H1 (cell line): Measurements from ENCODE around the gene GNAT1. TPM values are rescaled to one million over a fixed set of nuclear protein-coding genes. Genes with fewer than 3 reads are reported as not detected.

Experiments
- CTCF ChIA-PET: fragments of 300-600 bp; sonication (Branson Sonifier 250); formaldehyde crosslinking; loops from one replicate; lab custom pipeline; 2021; ENCODE audit not compliant: partially characterized antibody; lab: Charles Lee
- POLR2A ChIA-PET: fragments of 300-600 bp; sonication (Branson Sonifier 250); formaldehyde crosslinking; loops from one replicate; lab custom pipeline; 2021; ENCODE audit warnings: inconsistent platforms; ENCODE audit not compliant: partially characterized antibody; lab: Charles Lee
- DNase-seq, 2 experiments: peaks; one replicate each; pipeline versions ENCODE4 v3.0.0 to v3.0.0-alpha.2; 2010 to 2022; ENCODE audit warnings: low spot score in 2 of 2, low read depth in 1 of 2, mixed read lengths in 1 of 2
- FAIRE-seq: peaks from 2 replicates; lab custom pipeline; 2011; peaks lifted over from hg19 to GRCh38; lab: Jason Lieb, UNC
- H2AFZ ChIP-seq: 2 replicates; pipeline ENCODE4 v1.8.1; 2012; ENCODE audit warnings: low read length, inconsistent platforms
- H2AK5ac ChIP-seq: 2 replicates; pipeline ENCODE4 v1.6.1; 2013; ENCODE audit warnings: low read depth, low read length
- H2BK120ac ChIP-seq: replicated peaks from 2 replicates; pipeline ENCODE3; 2013; ENCODE audit warnings: low read depth, low read length, inconsistent platforms
- H2BK12ac ChIP-seq: 2 replicates; pipeline ENCODE4 v1.6.1; 2013; ENCODE audit warnings: low read depth, low read length
- H2BK15ac ChIP-seq: 2 replicates; pipeline ENCODE4 v1.6.1; 2013; ENCODE audit warnings: low read length
- H2BK20ac ChIP-seq: 2 replicates; pipeline ENCODE4 v1.6.1; 2013; ENCODE audit warnings: low read length
- H2BK5ac ChIP-seq: 2 replicates; pipeline ENCODE4 v1.6.1; 2013; ENCODE audit warnings: low read depth, low read length
- H3K14ac ChIP-seq: 2 replicates; pipeline ENCODE4 v1.6.1; 2013; ENCODE audit warnings: inconsistent platforms; ENCODE audit not compliant: insufficient read length
- H3K18ac ChIP-seq: 2 replicates; pipeline ENCODE4 v1.6.1; 2013; ENCODE audit warnings: low read length; ENCODE audit errors: extremely low read depth
- H3K23ac ChIP-seq: 2 replicates; pipeline ENCODE4 v1.6.1; 2013; ENCODE audit warnings: inconsistent platforms; ENCODE audit not compliant: insufficient read length
- H3K23me2 ChIP-seq: 2 replicates; pipeline ENCODE4 v1.6.1; 2013; ENCODE audit warnings: low read depth, low read length
- H3K27ac ChIP-seq: 2 replicates; pipeline ENCODE4 v1.6.1; 2011; ENCODE audit warnings: low read depth, low read length, inconsistent platforms
- H3K27me3 ChIP-seq, 4 experiments: replicated peaks in 1 of 4; 1 replicate in 1 of 4; 2 replicates in 3 of 4; pipeline versions ENCODE4 v1.6.1 to v1.8.1; 2011 to 2013; ENCODE audit warnings: low read length in 3 of 4, mild to moderate bottlenecking in 3 of 4, inconsistent platforms in 2 of 4, mixed read lengths in 2 of 4, moderate library complexity in 1 of 4; ENCODE audit not compliant: control insufficient read depth in 3 of 4, insufficient read depth in 3 of 4; ENCODE audit errors: extremely low read depth in 1 of 4
- H3K36me3 ChIP-seq, 4 experiments: 2 replicates each; pipeline versions ENCODE4 v1.6.1 to v1.8.1; 2011 to 2013; ENCODE audit warnings: mild to moderate bottlenecking in 4 of 4, low read length in 3 of 4, moderate library complexity in 2 of 4, control low read depth in 1 of 4, inconsistent platforms in 1 of 4; ENCODE audit not compliant: insufficient read depth in 4 of 4, control insufficient read depth in 2 of 4
- H3K4ac ChIP-seq: replicated peaks from 2 replicates; pipeline ENCODE3; 2013; ENCODE audit warnings: low read length, low read depth, mixed read lengths, inconsistent platforms; ENCODE audit not compliant: insufficient read length
- H3K4me1 ChIP-seq, 4 experiments: replicated peaks in 1 of 4; 1 replicate in 1 of 4; 2 replicates in 3 of 4; pipeline versions ENCODE4 v1.6.1 to v1.8.1; 2011 to 2013; ENCODE audit warnings: low read length in 3 of 4, inconsistent platforms in 2 of 4, mixed read lengths in 1 of 4; ENCODE audit not compliant: insufficient read depth in 4 of 4, control insufficient read depth in 3 of 4
- H3K4me2 ChIP-seq, 2 experiments: 2 replicates each; pipeline versions ENCODE4 v1.6.1 to v1.8.1; 2011 to 2013; ENCODE audit warnings: low read depth in 2 of 2, low read length in 2 of 2, control low read depth in 1 of 2, inconsistent platforms in 1 of 2, mild to moderate bottlenecking in 1 of 2; ENCODE audit not compliant: insufficient read depth in 1 of 2
- H3K4me3 ChIP-seq, 4 experiments: fragments of 200-600, 300-600 bp in 1 of 4; sonication (generic), shearing (Covaris generic), sonication (Bioruptor Twin) in 1 of 4; 2 replicates each; pipeline versions ENCODE4 v1.5.1 to v1.8.1; 2011 to 2016; ENCODE audit warnings: low read length in 4 of 4, low read depth in 3 of 4, control low read depth in 2 of 4, inconsistent platforms in 2 of 4, mild to moderate bottlenecking in 2 of 4, mixed read lengths in 1 of 4, moderate library complexity in 1 of 4; ENCODE audit not compliant: insufficient read depth in 2 of 4; ENCODE audit errors: extremely low read depth in 1 of 4
- H3K56ac ChIP-seq: replicated peaks from 2 replicates; pipeline ENCODE3; 2013; ENCODE audit warnings: low read depth, mild to moderate bottlenecking, mixed read lengths, low read length, inconsistent platforms; ENCODE audit not compliant: insufficient read length
- H3K79me1 ChIP-seq: 2 replicates; pipeline ENCODE4 v1.6.1; 2013; ENCODE audit warnings: low read depth, low read length, control low read depth
- H3K79me2 ChIP-seq, 2 experiments: 2 replicates each; pipeline versions ENCODE4 v1.6.1 to v1.8.1; 2012 to 2013; ENCODE audit warnings: low read length in 2 of 2, mild to moderate bottlenecking in 2 of 2, inconsistent platforms in 1 of 2; ENCODE audit not compliant: insufficient read depth in 2 of 2, control insufficient read depth in 1 of 2
- H3K9ac ChIP-seq, 4 experiments: replicated peaks in 1 of 4; 1 replicate in 1 of 4; 2 replicates in 3 of 4; pipeline versions ENCODE4 v1.6.1 to v1.8.1; 2011 to 2013; ENCODE audit warnings: low read depth in 3 of 4, low read length in 3 of 4, control low read depth in 2 of 4, mild to moderate bottlenecking in 2 of 4, moderate library complexity in 2 of 4, inconsistent platforms in 1 of 4; ENCODE audit errors: extremely low read depth in 1 of 4
- H3K9me3 ChIP-seq, 2 experiments: 2 replicates each; pipeline versions ENCODE4 v1.6.1 to v1.8.1; 2012 to 2013; ENCODE audit warnings: mild to moderate bottlenecking in 2 of 2, moderate library complexity in 2 of 2, control low read depth in 1 of 2, inconsistent platforms in 1 of 2, low read depth in 1 of 2, low read length in 1 of 2, mixed read lengths in 1 of 2; ENCODE audit not compliant: insufficient read depth in 2 of 2
- H4K20me1 ChIP-seq, 2 experiments: replicated peaks in 1 of 2; 2 replicates each; pipeline versions ENCODE3 to v1.8.1; 2011 to 2013; ENCODE audit warnings: inconsistent platforms in 2 of 2, low read length in 2 of 2, mild to moderate bottlenecking in 1 of 2; ENCODE audit not compliant: insufficient read depth in 2 of 2, control insufficient read depth in 1 of 2
- H4K5ac ChIP-seq: 2 replicates; pipeline ENCODE4 v1.6.1; 2013; ENCODE audit warnings: low read length, low read depth, mixed read lengths, inconsistent platforms; ENCODE audit not compliant: insufficient read length
- H4K8ac ChIP-seq: 2 replicates; pipeline ENCODE4 v1.8.0; 2013; ENCODE audit warnings: mild to moderate bottlenecking, moderate library complexity, low read length, inconsistent platforms; ENCODE audit not compliant: insufficient read depth; ENCODE audit errors: extremely low read depth
- H4K91ac ChIP-seq: replicated peaks from 2 replicates; pipeline ENCODE3; 2013; ENCODE audit warnings: low read length, mixed read lengths, inconsistent platforms; ENCODE audit not compliant: insufficient read length
- CTBP2 ChIP-seq: IDR thresholded peaks from 2 replicates; pipeline ENCODE4 v1.7.0; 2011; ENCODE audit warnings: borderline replicate concordance, mild to moderate bottlenecking, moderate library complexity, mixed read lengths, low read length; ENCODE audit not compliant: insufficient read depth, insufficient read length
- EGR1 ChIP-seq: IDR thresholded peaks from 2 replicates; pipeline ENCODE4 v1.6.1; 2011; ENCODE audit warnings: low read depth, low read length, borderline replicate concordance
- EP300 ChIP-seq, 2 experiments: IDR thresholded peaks; 1 replicate in 1 of 2; 2 replicates in 1 of 2; pipeline ENCODE4 v1.6.1; 2011 to 2012; ENCODE audit warnings: low read depth in 2 of 2, low read length in 2 of 2, mild to moderate bottlenecking in 2 of 2, borderline replicate concordance in 1 of 2, inconsistent platforms in 1 of 2, moderate library complexity in 1 of 2
- HDAC2 ChIP-seq, 2 experiments: fragments of 300-600 bp in 1 of 2; sonication (generic) in 1 of 2; IDR thresholded peaks; 2 replicates each; pipeline ENCODE4 v1.6.1; 2011 to 2012; ENCODE audit warnings: low read depth in 2 of 2, low read length in 2 of 2, mild to moderate bottlenecking in 2 of 2, moderate library complexity in 2 of 2, borderline replicate concordance in 1 of 2, inconsistent platforms in 1 of 2
- MAX ChIP-seq: IDR thresholded peaks from 2 replicates; pipeline ENCODE4 v1.6.1; 2012; ENCODE audit warnings: inconsistent platforms
- NRF1 ChIP-seq: IDR thresholded peaks from 2 replicates; pipeline ENCODE4 v1.6.1; 2011; ENCODE audit warnings: mild to moderate bottlenecking, low read depth, low read length, improper control_type of control experiment
- TAF1 ChIP-seq: IDR thresholded peaks from 2 replicates; pipeline ENCODE4 v1.6.1; 2011; ENCODE audit warnings: mild to moderate bottlenecking, low read depth, low read length
- TAF7 ChIP-seq: optimal IDR thresholded peaks from 2 replicates; pipeline ENCODE3; 2011; ENCODE audit warnings: low read depth, mild to moderate bottlenecking, inconsistent platforms, low read length, moderate library complexity, borderline replicate concordance
- TCF12 ChIP-seq: IDR thresholded peaks from 2 replicates; pipeline ENCODE4 v1.6.1; 2011; ENCODE audit warnings: low read depth, mild to moderate bottlenecking, low read length
- TEAD4 ChIP-seq: IDR thresholded peaks from 2 replicates; pipeline ENCODE4 v1.6.1; 2012; ENCODE audit warnings: low read depth, low read length, inconsistent platforms, mixed read lengths
- WGBS, 2 experiments: shearing (Covaris generic) in 1 of 2; methylation state at CpG; one replicate each; pipeline versions ENCODE4 v1.1.6 to v1.1.7; 2013 to 2015; ENCODE audit warnings: low lambda C conversion rate in 2 of 2, mixed read lengths in 2 of 2, inconsistent platforms in 1 of 2, low coverage in 1 of 2, missing lambda C conversion rate in 1 of 2; ENCODE audit not compliant: insufficient replicate concordance in 2 of 2, insufficient coverage in 1 of 2, insufficient read length in 1 of 2; ENCODE audit errors: extremely low coverage in 1 of 2, missing lambda C conversion rate in 1 of 2; 5-methylcytosine and 5-hydroxymethylcytosine counted together
- polyA plus RNA-seq, 7 experiments: library from polyadenylated mRNA; depleted of rRNA in 3 of 7; stranded (reverse) in 5 of 7; unstranded in 2 of 7; fragments of >200 nt in 5 of 7; fragments of 200-250 nt in 2 of 7; gene quantifications; 1 replicate in 5 of 7; 2 replicates in 1 of 7; 4 replicates in 1 of 7; pipeline versions ENCODE4 v1.2.1 to v1.2.3, GENCODE V29; 2011 to 2013; ENCODE audit warnings: missing spikeins in 2 of 7, mixed read lengths in 2 of 7
- total RNA-seq: library from RNA; stranded (reverse); fragmentation: NEBNext Ultra II Directional; extraction: Animal tissue kit (Norgen Biotek cat#: 25700); gene quantifications from 2 replicates; pipeline ENCODE4 v1.2.1, GENCODE V29; 2021

GNAT1 gene
- total and polyA plus RNA-seq, 2 of the 8 experiments (the other 6 are each of a cell fraction or from before 2014, with no cell fraction given) = 0.08 TPM; not detected in 1

- H2BK15ac ChIP-seq = no peak overlapping the region
- no peak overlapping the region for H3K4me3 ChIP-seq
- no peak overlapping the region for H2BK12ac ChIP-seq
- DNase-seq = no peak
- H4K91ac ChIP-seq = no peak overlapping the region
- no peak overlapping the region for H2BK120ac ChIP-seq
- 0 out of 2 replicates have a peak overlapping the region, but pooled peaks have one; percentile 9 for H2BK5ac ChIP-seq
- no peak overlapping the region; the same call in 1 of the 2 replicates for H3K27ac ChIP-seq
- no peak overlapping the region for H3K23ac ChIP-seq
- WGBS, 2 experiments = 85% methylated on average over 20 of the region's 21 CpGs; no CpG with 5 or more reads in 1 of the 2 experiments
- no peak overlapping the region; the same call in 1 of the 2 replicates for H3K18ac ChIP-seq
- H3K4me2 ChIP-seq = no peak overlapping the region
- peaks cover 7 to 21% (median 10%) of the 10 kb centered on the region in 4 experiments for H3K36me3 ChIP-seq
- H3K27me3 ChIP-seq = no peaks in the 10 kb centered on the region
- peaks cover 0 to 9% of the 10 kb centered on the region in 2 experiments; a peak in 1 of 4 replicates for H3K79me2 ChIP-seq
- H2AFZ ChIP-seq = no peak overlapping the region
- peaks cover 17% of the 10 kb centered on the region for H3K79me1 ChIP-seq
- no peaks in the 10 kb centered on the region for H3K23me2 ChIP-seq
- no peak overlapping the region for H2AK5ac ChIP-seq
- peaks cover 2 to 16% of the 10 kb centered on the region in 2 experiments for H4K20me1 ChIP-seq
- peaks cover 0 to 13% (median 5%) of the 10 kb centered on the region in 4 experiments; a peak in 5 of 7 replicates for H3K4me1 ChIP-seq
- H3K9ac ChIP-seq = no peak overlapping the region
- H4K8ac ChIP-seq = no peak overlapping the region
- H2BK20ac ChIP-seq = no peak overlapping the region
- H3K14ac ChIP-seq = no peak overlapping the region
- no peaks in the 10 kb centered on the region for H3K9me3 ChIP-seq
- ChIA-PET POLR2A (interaction anchor here (0.5 to 7.2 kb wide), 10 partner anchors 8 to 56 kb away, joined by 3 to 34 read pairs (median 4); no protein-coding TSS in a partner anchor), CTCF (interaction anchor here (0.6 to 25.0 kb wide), 12 partner anchors 11 to 266 kb away, joined by 3 to 299 read pairs (median 12); partner anchors contain the start of gene GNAT1)
- no peak overlapping the region for H3K4ac ChIP-seq
- H4K5ac ChIP-seq = no peak overlapping the region
- no peak overlapping the region for H3K56ac ChIP-seq
- no peak for FAIRE-seq
- TF ChIP-seq TAF7 (no peak), TEAD4 (no peak), CTBP2 (no peak), MAX (no peak), EGR1 (no peak), EP300 (IDR thresholded peaks at IDR 0.05; ENCODE audit: borderline replicate concordance in 1 of 2, low read depth in 2 of 2, low read length in 2 of 2) (no peak), TCF12 (no peak), TAF1 (no peak), NRF1 (no peak), HDAC2 (IDR thresholded peaks at IDR 0.05; ENCODE audit: borderline replicate concordance in 1 of 2, low read depth in 2 of 2, low read length in 2 of 2) (no peak)
Observed at GRCh38 chr3:50171540-50172301, 19.7 kb upstream of the GNAT1 start.
